Neutrophil (primary cell): ENCODE results near the gene HNRNPUL1.
"Not testable (repeated sequence)": the region's sequence is repeated elsewhere in the genome, so short reads cannot be mapped to it uniquely, and the experiment has no call there.

ENCODE experiments used
- H3K27ac ChIP-seq: fragments of 200-600 bp; sonication (generic); 2 replicates; pipeline ENCODE4 v1.5.1; 2016; ENCODE audit warnings: mild to moderate bottlenecking, moderate library complexity
- H3K27me3 ChIP-seq: fragments of 200-600 bp; sonication (generic); 2 replicates; pipeline ENCODE4 v1.6.0; 2016; ENCODE audit warnings: mild to moderate bottlenecking
- H3K36me3 ChIP-seq: fragments of 200-600 bp; sonication (generic); 2 replicates; pipeline ENCODE4 v1.5.1; 2017
- H3K4me1 ChIP-seq, 2 experiments: fragments of 200-600 bp in 1 of 2; sonication (generic) in 1 of 2; 1 replicate in 1 of 2; 2 replicates in 1 of 2; pipeline versions ENCODE4 v1.5.1 to v1.6.1; 2013 to 2016; ENCODE audit warnings: low read depth in 1 of 2, low read length in 1 of 2, mild to moderate bottlenecking in 1 of 2, moderate library complexity in 1 of 2; ENCODE audit not compliant: control insufficient read depth in 1 of 2, insufficient read depth in 1 of 2
- H3K4me3 ChIP-seq, 2 experiments: fragments of 200-600 bp in 1 of 2; sonication (generic) in 1 of 2; 1 replicate in 1 of 2; 2 replicates in 1 of 2; pipeline ENCODE4 v1.5.1; 2013 to 2016; ENCODE audit warnings: low read depth in 1 of 2, low read length in 1 of 2, mild to moderate bottlenecking in 1 of 2, moderate library complexity in 1 of 2
- H3K9me3 ChIP-seq: fragments of 200-600 bp; sonication (generic); 2 replicates; pipeline ENCODE4 v1.5.1; 2016
- TF ChIP-seq, protein P1 (sequence below): fragments of 200-600 bp; sonication (generic); IDR thresholded peaks from 2 replicates; pipeline ENCODE4 v1.5.1; 2016; ENCODE audit warnings: antibody characterized with exemption

The HNRNPUL1 gene

GRCh38 chr19:41225238-41226052, 38.7 kb upstream of the HNRNPUL1 start:
- Histone ChIP-seq H3K4me1 (no peaks in the 10 kb centered on the region), H3K9me3 (no peaks in the 10 kb centered on the region), H3K27me3 (peaks cover 73% of the 10 kb centered on the region), H3K27ac (no peak overlapping the region), H3K4me3 (no peak overlapping the region), H3K36me3 (no peaks in the 10 kb centered on the region)
- TF ChIP-seq, protein P1, sequence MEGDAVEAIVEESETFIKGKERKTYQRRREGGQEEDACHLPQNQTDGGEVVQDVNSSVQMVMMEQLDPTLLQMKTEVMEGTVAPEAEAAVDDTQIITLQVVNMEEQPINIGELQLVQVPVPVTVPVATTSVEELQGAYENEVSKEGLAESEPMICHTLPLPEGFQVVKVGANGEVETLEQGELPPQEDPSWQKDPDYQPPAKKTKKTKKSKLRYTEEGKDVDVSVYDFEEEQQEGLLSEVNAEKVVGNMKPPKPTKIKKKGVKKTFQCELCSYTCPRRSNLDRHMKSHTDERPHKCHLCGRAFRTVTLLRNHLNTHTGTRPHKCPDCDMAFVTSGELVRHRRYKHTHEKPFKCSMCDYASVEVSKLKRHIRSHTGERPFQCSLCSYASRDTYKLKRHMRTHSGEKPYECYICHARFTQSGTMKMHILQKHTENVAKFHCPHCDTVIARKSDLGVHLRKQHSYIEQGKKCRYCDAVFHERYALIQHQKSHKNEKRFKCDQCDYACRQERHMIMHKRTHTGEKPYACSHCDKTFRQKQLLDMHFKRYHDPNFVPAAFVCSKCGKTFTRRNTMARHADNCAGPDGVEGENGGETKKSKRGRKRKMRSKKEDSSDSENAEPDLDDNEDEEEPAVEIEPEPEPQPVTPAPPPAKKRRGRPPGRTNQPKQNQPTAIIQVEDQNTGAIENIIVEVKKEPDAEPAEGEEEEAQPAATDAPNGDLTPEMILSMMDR = no peak

- H3K36me3 ChIP-seq = no peaks in the 10 kb centered on the region
- no peaks in the 10 kb centered on the region for H3K4me1 ChIP-seq
- peaks cover 64% of the 10 kb centered on the region for H3K27me3 ChIP-seq
- TF ChIP-seq, protein P1 = no peak
- H3K27ac ChIP-seq = no peak overlapping the region
- H3K9me3 ChIP-seq = no peaks in the 10 kb centered on the region
- no peak overlapping the region for H3K4me3 ChIP-seq
Observed at GRCh38 chr19:41226053-41226873, 37.9 kb upstream of the HNRNPUL1 start.

- TF ChIP-seq, protein P1 = no peak
- H3K27me3 ChIP-seq = peaks cover 62% of the 10 kb centered on the region
Observed at GRCh38 chr19:41226874-41227390, 37.2 kb upstream of the HNRNPUL1 start.

GRCh38 chr19:41228486-41228885, 35.7 kb upstream of the HNRNPUL1 start:
- H3K27me3 ChIP-seq = peaks cover 55% of the 10 kb centered on the region
- H3K9me3 ChIP-seq = no peaks in the 10 kb centered on the region
- TF ChIP-seq, protein P1 = no peak
- no peak overlapping the region for H3K27ac ChIP-seq
- no peaks in the 10 kb centered on the region for H3K4me1 ChIP-seq
- H3K36me3 ChIP-seq = no peaks in the 10 kb centered on the region
- H3K4me3 ChIP-seq = no peak overlapping the region

More at GRCh38 chr19:41226874-41227390, 37.2 kb upstream of the HNRNPUL1 start:
- Histone ChIP-seq H3K36me3 (no peaks in the 10 kb centered on the region), H3K4me1 (no peaks in the 10 kb centered on the region), H3K27ac (no peak overlapping the region), H3K9me3 (no peaks in the 10 kb centered on the region), H3K4me3 (no peak overlapping the region)

GRCh38 chr19:41229338-41229737, 34.8 kb upstream of the HNRNPUL1 start:
- not testable (repeated sequence) for H3K4me1 ChIP-seq, H3K4me3 ChIP-seq, H3K27ac ChIP-seq, H3K9me3 ChIP-seq, H3K36me3 ChIP-seq
- H3K27me3 ChIP-seq = peaks cover 47% of the 10 kb centered on the region
